Measurements from ENCODE around the gene CCDC179.

CCDC179 gene

DNA sequence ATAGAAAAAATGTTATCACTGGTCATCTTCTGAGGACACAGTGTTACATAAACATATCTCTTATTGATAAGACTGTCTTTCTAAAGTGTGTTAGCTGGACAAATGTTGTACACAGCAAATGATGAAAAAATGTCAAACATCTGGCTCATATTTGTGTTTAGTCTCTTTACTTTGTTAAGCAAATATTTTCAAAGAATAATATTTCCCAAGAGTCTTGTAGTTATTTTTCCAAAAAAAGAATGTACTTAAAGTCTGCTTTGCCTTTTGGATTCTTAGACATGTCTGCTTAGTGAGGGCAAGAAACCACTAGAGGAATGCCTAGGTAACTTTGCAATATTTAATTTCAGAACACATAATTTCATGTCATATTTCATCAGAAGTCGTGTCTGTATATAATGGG lies 23.9 kb upstream of the CCDC179 start:
- DNase-seq, result no peak

DNA sequence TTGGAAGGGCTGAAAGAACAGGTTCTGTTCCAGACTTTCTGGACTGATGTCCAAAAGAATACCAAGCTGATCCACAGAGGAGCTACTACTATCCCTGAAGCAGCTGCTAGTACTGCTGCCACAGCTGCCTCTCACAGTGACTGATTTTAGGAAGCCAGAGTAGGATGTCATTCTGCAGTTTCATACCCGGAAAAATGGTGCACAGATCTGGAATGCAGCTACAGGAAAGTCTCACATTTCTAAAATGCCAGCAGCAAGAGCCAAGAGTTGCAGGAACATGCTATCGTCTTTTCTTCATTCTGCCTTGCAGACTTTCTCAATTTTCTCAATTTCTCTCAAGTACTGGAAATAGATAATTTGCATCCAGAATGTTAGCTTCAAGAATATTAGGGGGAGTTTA lies 19.4 kb upstream of the CCDC179 start:
- Histone ChIP-seq H3K9me3 (ENCODE audit: severe bottlenecking) (no peaks in the 10 kb centered on the region), H3K4me3 (ENCODE audit: low read depth, low read length) (no peak overlapping the region), H3K27me3 (ENCODE audit: insufficient read depth, low read depth, severe bottlenecking) (no peaks in the 10 kb centered on the region), H3K27ac (no peak overlapping the region), H3K36me3 (no peaks in the 10 kb centered on the region)
- no peak for DNase-seq
- TF ChIP-seq, protein P1, sequence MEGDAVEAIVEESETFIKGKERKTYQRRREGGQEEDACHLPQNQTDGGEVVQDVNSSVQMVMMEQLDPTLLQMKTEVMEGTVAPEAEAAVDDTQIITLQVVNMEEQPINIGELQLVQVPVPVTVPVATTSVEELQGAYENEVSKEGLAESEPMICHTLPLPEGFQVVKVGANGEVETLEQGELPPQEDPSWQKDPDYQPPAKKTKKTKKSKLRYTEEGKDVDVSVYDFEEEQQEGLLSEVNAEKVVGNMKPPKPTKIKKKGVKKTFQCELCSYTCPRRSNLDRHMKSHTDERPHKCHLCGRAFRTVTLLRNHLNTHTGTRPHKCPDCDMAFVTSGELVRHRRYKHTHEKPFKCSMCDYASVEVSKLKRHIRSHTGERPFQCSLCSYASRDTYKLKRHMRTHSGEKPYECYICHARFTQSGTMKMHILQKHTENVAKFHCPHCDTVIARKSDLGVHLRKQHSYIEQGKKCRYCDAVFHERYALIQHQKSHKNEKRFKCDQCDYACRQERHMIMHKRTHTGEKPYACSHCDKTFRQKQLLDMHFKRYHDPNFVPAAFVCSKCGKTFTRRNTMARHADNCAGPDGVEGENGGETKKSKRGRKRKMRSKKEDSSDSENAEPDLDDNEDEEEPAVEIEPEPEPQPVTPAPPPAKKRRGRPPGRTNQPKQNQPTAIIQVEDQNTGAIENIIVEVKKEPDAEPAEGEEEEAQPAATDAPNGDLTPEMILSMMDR (IDR thresholded peaks at IDR 0.05; ENCODE audit: low read depth, low read length), result no peak

More for the DNA sequence above, 23.9 kb upstream of the CCDC179 start:
- Histone ChIP-seq H3K9me3 (ENCODE audit: severe bottlenecking) (no peaks in the 10 kb centered on the region), H3K36me3 (no peaks in the 10 kb centered on the region), H3K4me3 (ENCODE audit: low read depth, low read length) (no peak overlapping the region), H3K27ac (no peak overlapping the region), H3K27me3 (ENCODE audit: insufficient read depth, low read depth, severe bottlenecking) (peaks cover 6% of the 10 kb centered on the region)
- TF ChIP-seq, protein P1 (IDR thresholded peaks at IDR 0.05; ENCODE audit: low read depth, low read length), result no peak

DNA sequence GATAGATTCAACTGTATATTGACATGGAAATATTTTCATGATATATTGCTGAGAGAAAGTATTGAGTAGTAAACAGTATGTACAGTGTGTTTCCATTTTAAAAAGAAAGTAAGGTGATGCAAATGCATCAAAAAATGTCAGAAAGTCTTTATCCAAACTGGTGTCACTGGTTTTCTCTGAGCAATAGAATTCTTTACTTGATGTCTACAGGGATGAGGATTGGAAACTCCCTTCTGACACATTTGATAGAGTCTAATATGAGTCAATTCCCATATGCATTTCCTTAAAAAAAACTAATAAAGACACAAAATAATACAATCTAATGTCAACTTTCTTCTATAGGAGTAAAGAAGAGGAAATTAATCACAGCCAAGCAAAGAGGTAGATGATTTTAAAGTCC lies 18.3 kb upstream of the CCDC179 start:
- H3K9me3 ChIP-seq (ENCODE audit: severe bottlenecking), result no peaks in the 10 kb centered on the region
- no peak for DNase-seq
- no peak overlapping the region for H3K27ac ChIP-seq
- no peaks in the 10 kb centered on the region for H3K27me3 ChIP-seq (ENCODE audit: insufficient read depth, low read depth, severe bottlenecking)
- H3K4me3 ChIP-seq (ENCODE audit: low read depth, low read length), result no peak overlapping the region
- H3K36me3 ChIP-seq, result no peaks in the 10 kb centered on the region
- TF ChIP-seq, protein P1 (IDR thresholded peaks at IDR 0.05; ENCODE audit: low read depth, low read length), result no peak

DNA sequence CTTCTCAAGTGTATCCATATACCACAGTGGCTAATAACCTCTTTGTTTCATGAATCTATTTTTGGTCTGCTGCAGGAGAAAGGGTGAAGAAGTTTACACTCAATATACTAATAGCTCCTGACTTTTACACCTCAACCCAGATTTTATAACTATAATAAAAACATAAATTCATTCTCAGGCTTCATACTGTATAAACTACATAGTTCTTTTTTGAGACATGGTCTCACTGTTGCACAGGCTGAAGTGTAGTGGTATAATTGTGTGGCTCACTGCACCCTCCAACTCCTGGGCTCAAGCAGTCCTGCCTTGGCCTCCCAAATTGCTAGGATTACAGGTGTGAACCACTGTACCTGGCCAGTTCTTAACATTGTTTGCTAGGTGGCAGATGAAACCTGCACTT lies 17.8 kb upstream of the CCDC179 start:
- TF ChIP-seq, protein P1 (IDR thresholded peaks at IDR 0.05; ENCODE audit: low read depth, low read length), result no peak
- Histone ChIP-seq H3K9me3 (ENCODE audit: severe bottlenecking) (no peaks in the 10 kb centered on the region), H3K27me3 (ENCODE audit: insufficient read depth, low read depth, severe bottlenecking) (no peaks in the 10 kb centered on the region), H3K36me3 (no peaks in the 10 kb centered on the region), H3K27ac (no peak overlapping the region), H3K4me3 (ENCODE audit: low read depth, low read length) (no peak overlapping the region)
- DNase-seq, result no peak

DNA sequence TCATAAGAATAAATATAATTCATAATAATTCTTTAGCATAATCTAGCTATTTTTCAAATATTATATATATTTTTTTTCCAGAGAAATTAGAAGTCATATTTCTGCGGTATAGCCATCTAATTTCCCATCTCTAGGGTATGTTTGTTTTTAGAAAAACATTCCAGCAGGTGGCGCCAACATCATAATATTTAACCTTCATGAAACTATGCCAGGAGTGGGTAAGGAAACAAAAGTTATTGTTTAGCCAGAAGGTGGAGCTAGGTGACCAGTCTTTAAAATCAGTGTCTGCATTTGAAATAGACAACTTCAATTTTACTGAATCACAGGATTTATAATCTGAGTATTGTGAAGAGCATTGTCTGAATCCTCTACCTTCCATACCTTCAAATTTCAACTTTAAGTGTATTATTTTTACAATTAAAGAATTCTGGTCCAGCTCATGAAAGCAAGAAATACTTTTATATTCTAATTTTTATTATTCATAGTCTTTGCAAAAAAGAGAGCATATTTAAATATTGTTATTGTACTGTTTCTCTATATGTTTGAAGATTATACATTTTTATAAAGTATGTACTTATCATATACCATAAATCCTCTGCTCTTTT lies 15.7 kb upstream of the CCDC179 start:
- DNase-seq, result peak; percentile 66
- TF ChIP-seq, protein P1 (IDR thresholded peaks at IDR 0.05; ENCODE audit: low read depth, low read length), result peak; percentile 46
- Histone ChIP-seq H3K27ac (no peak overlapping the region), H3K9me3 (ENCODE audit: severe bottlenecking) (no peaks in the 10 kb centered on the region), H3K36me3 (no peaks in the 10 kb centered on the region), H3K4me3 (ENCODE audit: low read depth, low read length) (no peak overlapping the region), H3K27me3 (ENCODE audit: insufficient read depth, low read depth, severe bottlenecking) (no peaks in the 10 kb centered on the region)

DNA sequence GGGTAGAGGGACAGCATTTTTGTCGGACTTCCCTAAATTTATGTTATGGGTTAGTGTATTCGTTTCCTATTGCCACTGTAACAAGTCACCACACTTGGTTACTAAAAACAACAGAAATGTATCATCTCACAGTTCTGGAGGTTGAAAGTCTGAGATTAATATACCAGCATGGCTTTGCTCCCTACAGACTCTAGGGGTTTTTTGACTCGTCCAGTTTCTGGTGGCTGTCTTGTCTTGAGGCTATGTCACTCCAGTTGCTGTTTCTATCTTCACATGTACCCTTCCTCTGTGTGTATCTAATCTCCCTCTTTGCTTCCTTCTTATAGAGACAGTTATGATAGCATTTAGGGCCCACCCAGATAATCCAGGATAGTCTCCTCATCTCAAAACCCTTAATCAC lies 9.1 kb upstream of the CCDC179 start:
- TF ChIP-seq, protein P1 (IDR thresholded peaks at IDR 0.05; ENCODE audit: low read depth, low read length), result no peak
- Histone ChIP-seq H3K27me3 (ENCODE audit: insufficient read depth, low read depth, severe bottlenecking) (no peaks in the 10 kb centered on the region), H3K4me3 (ENCODE audit: low read depth, low read length) (no peak overlapping the region), H3K9me3 (ENCODE audit: severe bottlenecking) (no peaks in the 10 kb centered on the region), H3K27ac (no peak overlapping the region), H3K36me3 (no peaks in the 10 kb centered on the region)
- no peak for DNase-seq
